Measurements from ENCODE around the gene ZDHHC7.

The ZDHHC7 gene

DNA sequence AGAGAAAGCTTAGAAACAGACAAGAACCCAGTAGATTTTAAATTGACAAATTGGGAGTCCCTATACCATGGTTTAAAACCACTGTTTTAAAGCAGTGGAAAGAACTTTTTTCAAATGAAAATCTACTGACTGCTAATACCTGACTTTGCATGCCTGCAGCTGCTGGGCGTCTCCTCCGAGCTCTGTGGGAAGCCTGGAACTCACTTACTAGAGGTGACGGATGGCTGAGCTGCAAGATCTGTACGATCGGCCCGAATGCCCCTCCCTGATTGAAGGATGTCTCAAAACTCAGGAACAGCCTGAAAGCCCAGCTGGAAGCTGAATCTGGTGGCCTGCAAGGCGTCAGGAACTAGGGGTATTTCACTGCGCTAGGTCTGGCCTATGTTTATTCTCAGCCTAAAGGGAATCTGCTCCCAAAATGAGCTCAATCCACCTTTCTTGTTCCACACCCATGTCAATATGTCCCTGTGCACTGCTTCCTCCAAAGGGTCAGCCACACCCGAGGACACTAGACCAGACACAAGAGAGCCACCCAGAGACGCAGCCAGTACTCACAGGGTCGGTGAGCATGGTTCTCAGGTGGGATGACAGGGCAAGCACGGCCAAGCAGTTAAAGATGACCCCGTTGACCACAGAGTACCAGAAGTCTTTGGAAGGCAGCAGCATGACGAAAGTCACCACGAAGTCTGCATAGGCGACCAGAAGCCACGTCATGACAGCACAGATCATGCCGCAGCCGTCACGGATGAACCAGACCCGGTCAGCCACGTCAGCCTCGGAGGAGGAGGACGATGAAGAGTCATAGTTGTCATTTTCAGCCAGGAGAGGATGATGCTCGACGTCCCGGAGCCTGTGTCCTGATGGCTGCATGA, 21.4 kb downstream of the ZDHHC7 start:
- DNase-seq: no peak

DNA sequence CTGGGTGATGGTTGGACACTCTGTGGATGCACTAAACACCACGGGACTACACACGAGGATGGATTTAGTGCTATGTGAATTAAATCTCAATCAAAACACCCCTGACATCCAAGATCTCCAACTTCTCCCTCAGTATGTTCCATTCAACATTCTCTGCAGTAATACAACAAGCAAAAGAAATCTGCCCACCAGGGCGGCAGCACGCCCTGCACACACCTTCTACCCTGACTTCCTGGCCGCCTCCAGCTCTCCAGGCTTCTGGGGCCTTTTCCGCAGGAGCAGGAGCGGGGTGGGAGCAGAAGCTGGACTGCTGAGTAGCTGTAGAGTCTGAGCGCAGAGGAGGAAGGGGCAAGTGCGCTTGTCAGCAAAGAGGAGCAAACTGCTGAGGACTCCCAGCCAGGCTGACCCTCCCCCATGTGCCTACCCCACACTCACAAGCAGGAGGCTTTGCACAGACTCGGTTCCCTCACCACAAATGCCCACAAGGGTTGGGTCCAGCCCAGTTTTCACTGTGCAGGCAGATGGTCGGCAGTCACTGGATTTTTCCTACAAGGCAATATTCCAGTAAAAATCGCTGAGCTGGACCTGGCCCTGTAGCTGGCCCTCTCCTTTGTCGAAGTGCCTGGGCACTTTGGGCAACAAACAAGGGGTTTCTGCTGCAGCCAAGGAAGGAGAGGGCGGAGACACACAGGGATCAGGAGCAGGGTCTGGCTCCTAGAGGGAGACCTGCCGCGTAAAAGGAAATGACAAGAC, 22.8 kb downstream of the ZDHHC7 start:
- DNase-seq: no peak

DNA sequence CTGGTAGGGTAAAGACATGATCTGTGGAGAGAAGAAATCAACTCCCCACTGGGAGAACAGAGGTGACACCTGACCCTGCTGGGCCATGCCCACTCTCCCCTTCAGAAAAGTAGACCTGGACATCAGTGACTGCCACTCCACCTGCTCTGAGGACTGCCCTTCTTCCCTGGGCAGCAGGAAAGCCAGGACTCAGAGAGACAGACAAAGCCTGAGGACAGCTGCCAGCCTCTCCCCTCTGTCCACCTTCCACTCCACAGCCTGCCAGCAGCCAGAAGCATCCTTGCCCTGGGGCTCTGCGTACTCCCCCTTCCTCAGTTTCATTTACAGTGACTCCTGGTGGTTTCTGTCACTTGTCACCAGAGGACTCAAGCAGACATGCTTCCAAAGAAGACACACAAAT, 24.5 kb downstream of the ZDHHC7 start:
- DNase-seq: no peak

DNA sequence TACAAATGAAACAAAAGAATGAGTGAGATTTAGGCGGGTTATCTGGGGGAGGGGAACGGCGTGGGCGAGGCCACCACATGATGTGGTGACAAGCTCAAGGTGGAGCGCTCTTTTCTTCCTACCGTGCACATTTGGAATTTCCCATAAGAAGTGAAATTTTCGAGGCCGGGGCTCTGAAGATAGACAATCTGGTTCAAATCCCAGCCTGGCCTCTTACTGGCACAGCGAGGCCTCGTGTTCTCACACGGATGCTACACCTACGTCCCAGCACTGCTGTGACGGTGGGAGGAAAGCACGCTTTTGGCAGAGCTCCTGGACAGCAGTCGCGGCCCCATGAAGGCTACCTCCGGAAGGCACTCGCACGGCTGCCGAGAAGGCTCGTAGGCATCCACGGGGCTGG, 25.2 kb downstream of the ZDHHC7 start:
- DNase-seq: no peak

DNA sequence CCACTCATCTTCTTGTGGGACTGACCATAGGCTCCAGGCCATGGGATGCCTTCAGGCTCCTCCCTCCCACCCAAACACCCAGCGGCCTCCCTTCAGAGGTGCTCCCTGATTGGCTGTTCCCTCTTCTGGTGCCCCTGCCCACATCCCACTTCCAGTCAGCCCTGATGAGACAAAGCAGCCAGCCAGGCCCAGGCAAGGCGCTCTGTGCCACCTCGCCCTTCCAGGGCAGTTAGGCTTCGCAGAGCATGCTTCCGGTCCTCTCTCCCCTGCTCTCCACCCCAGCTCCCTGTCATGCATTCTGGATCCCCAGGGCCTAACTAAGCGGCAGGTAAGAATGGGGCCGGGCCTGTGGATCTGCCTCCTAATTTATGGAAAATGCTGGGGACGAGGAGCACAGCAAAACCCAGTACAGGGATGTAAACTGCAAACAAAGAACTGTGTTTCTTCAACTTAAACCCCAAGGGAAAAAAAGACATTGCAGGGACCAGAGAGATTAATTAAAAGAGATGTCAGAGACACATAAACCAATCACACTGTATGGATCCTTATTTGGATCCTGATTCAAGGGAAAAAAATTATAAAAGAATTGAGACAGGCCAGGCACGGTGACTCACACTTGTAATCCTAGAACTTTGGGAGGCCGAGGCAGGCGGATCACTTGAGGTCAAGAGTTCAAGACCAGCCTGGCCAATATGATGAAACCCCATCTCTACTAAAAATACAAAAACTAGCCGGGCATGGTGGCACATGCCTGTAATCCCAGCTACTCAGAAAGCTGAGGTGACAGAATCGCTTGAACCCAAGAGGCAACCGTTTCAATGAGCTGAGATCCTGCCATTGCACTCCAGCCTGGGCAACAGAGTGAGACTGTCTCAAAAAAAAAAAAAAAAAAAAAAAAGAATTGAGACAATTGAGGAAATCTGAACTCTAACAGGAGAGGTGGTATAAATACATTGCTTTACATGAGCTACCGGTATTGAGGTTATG, 26.0 kb downstream of the ZDHHC7 start:
- no peak for DNase-seq

DNA sequence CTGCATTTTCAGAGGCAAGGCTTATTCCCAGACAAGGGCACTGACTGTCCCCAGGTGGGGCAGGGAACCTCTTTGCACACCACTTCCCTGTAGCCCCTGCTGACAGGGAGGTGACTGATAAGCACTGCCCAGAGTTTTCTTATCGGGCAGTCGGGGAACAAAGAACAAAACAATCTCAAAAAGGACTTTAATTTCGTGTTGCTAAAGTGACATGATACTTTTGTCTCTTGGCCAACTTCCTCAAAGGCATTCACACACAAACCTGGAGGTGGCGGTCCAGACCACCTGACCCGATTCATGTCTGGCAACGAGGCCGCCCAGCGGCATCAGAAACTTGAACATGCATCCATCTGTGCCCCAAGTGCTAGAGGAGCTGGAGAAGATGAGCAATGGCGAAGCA, 28.9 kb downstream of the ZDHHC7 start:
- DNase-seq: no peak

DNA sequence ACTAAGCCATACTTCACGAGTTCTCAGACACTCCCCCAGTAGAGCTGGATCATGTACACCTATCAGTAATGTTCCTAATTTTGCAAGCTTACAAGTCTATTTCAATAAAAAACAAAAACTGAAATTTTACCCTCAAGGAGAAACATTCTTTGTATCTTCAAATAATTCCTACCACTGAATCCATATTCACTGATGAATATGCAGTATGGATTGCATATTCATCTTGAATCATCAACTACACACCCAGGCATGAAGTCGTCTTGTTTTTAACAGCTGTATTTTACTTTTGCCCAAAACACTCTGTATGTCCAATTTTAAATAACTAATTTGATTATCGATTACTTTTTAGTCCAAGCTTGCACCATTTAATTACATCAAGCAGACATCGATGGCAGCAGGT, 31.8 kb downstream of the ZDHHC7 start:
- DNase-seq: no peak

DNA sequence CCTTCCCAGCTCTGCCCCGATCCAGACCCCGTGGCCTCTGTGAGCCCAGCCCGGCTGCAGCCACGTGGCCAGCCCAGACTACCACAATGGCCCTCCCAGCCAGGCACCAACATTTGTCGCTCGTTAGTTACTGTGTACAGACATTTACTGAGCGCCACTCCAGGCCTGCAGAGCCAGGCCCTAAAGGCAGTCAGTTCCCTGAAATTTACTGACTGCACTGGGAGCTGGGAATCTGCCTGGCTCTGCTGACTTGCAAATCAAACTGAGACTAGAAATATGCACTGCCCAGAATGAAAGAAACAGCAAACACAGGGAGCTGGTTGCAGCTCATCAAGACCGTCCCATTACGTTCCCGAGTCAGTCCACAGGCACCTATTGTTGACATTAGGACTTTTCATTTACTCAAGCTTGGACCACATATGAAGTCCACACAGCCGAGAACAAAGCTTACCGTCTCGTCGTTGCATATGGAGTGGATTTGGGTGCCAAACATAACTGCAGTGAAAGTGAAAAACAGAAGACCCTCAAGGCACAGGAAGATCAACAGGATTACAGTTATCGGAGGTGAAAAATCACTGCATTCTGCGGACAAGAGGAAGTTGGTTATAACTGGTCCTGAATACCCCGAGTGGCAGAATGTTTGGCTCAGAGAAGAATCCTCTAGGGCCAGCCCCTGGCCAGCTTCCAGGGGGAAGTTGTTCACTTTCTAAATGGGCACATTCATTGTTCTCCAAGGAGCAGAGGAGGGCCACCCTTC, 34.5 kb downstream of the ZDHHC7 start:
- DNase-seq: no peak

DNA sequence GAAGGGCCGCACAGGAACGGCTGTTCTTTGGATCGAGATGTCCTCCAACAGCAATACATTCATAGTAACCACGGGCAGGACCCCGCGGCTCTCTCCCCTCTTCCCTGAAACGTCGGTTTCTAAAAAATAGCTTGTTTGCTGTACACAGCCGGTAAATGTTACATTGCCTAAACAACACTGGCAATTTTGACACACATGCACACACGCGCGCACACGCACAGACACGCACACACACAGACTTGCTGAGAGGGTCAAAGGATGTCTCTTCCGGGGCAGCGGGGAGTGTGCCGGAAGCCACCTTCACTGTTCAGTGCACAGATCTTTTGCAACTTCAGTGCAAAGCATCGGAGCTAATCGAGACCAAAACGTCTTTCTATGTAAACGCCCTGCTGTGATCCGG, 35.8 kb downstream of the ZDHHC7 start:
- DNase-seq: no peak

DNA sequence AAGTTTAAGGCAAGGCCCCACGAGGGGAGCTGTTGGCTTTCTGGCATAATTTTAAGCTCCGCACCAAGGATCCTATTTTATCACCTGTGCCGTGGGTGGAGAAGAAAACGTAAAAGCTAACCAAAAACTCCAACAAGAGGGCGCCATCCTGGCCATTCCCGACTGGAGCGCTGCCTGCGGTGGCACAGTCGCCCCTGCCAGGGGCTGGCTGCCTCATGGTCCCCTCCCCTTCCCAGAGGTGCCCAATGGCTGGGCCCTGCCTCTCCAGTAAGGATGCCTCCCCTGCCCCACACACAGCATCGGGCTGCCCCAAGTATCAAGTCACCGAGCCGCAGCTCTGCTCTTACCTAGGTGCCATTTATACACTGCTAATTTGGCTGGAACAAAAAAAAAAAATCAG, 36.3 kb downstream of the ZDHHC7 start:
- no peak for DNase-seq

DNA sequence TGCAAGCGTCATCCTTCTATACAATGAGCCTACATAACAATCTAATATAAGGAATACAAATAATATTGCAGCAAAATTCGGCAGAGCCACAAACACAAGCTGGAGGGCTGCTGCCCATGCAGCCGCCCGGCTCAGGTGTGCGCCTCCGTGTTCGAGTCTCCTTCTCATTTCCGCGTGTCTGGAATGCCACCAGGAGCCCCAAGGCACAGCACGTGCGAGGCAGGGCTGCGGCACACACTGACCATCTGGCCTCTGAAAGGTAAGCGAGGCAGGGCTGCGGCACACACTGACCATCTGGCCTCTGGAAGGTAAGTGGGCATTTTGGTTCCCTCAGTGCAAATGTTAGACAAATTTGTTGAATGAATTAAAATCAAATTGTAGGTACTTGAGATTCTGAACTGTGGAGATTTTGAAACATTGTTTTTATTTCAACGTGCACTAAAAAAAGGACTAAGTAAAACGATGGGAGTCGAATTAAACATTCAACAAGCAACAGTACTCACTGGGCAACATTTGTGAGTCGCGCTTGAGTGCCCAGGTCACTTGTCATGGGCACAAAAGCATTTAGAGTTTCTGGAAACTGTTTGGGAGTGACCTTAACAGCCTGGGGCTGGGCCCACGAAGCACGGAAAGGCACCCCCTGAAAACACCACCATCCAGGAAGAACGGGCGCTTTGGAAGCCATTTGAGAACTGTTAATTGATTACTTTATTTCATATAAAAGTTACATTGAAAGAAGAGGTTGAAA, 37.4 kb downstream of the ZDHHC7 start:
- DNase-seq: no peak

DNA sequence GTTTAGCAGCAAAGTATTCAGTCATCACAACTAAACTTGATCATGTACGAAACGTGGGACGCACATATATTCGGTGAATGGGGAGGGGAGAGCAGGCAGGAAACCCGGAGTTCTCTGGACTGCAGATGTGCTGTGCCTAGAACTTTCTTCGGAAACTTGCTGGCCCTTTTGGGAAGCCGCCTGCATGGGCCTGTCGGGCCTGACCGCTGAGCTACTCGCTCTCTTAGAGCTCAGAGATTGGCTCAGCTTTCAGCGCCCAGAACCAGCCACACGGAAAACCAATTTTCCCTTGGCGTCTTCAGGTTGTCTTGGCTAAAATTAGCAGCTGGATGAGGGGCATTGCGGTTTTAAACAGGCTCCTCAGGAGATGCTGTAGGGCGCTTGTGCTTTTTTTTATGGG, 38.1 kb downstream of the ZDHHC7 start:
- no peak for DNase-seq

DNA sequence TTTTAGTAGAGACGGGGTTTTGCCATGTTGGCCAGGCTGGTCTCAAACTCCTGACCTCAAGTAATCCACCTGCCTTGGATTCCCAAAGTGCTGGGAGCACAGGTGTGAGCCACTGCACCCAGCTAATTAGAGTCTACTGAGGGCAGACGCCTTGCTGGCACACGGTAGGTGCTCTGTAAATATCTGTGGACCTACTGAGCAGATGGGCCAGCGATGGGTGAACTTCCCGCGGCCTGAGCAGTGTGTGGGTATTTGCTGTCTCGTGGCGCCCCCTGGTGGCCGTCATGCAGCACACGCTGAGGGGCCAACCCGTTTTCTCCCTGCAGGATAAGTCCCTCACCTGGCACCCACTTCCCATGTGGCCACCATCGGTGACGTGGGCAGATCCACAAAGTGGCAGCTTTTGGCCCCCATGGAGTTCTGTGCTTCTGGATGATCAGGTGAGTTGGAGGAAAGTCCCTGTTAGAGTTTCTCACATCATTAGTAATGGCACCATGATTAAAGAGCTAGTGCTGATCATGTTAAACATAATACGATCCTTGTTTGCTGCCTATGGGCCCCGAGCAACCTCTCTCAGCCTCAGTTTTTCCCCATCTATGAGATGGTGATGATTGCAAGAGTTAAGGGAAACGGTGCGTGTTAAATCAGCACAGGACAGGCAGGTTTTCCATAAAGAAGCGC, 40.7 kb downstream of the ZDHHC7 start:
- DNase-seq: peak; percentile 31

DNA sequence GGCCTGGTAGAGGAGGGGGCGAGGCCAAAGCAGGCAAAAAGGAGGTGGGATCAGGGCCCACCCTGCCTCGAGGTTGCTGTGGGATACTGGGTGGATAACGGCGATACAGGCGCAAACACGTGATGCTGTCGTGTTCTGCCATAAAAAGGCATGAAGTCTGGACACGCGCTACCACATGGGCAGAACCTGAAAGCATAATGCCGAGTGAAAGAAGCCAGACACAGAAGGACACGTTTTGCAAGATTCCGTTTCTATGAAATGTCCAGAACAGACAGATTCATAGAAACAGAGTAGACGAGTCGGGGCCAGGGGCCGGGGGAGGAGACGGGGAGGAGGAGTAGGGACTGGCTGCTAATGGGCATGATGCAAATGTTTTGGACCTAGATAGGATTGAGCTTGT, 43.5 kb downstream of the ZDHHC7 start:
- DNase-seq: no peak

DNA sequence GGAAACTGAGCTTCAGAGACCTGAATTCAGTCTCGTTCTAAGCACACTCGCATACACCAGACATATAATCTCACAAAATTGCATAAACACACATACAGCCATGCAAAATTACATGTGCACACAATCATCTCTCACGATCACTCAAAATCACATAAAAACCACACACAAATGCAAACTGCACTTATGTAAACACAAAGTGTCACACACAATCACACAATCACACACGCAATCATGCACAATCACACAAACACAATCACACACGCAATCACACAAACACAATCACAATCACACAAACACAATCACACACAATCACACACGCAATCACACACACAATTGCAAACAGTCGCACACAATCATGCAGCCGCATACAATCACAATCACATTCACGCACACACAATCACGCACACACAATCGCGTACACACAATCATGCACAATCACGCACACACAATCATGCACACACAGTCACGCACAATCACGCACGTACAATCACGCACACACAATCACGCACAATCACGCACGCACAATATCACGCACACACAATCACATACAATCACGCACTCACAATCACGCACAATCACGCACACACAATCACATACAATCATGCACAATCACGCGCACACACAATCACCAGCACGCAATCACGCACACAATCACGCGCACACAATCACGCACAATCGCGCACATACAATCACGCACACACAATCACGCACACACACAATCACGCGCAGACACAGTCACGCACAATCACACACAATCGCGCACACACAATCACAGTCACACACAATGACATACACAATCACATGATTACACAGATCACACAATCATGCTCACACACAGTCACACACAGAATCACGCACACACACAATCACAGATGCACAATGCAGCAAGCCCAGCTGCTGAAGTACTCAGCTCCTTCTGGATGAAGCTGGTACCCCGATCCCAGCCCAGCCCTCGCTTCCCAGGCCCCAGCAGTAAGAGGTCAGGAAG, 45.6 kb downstream of the ZDHHC7 start:
- no peak for DNase-seq

DNA sequence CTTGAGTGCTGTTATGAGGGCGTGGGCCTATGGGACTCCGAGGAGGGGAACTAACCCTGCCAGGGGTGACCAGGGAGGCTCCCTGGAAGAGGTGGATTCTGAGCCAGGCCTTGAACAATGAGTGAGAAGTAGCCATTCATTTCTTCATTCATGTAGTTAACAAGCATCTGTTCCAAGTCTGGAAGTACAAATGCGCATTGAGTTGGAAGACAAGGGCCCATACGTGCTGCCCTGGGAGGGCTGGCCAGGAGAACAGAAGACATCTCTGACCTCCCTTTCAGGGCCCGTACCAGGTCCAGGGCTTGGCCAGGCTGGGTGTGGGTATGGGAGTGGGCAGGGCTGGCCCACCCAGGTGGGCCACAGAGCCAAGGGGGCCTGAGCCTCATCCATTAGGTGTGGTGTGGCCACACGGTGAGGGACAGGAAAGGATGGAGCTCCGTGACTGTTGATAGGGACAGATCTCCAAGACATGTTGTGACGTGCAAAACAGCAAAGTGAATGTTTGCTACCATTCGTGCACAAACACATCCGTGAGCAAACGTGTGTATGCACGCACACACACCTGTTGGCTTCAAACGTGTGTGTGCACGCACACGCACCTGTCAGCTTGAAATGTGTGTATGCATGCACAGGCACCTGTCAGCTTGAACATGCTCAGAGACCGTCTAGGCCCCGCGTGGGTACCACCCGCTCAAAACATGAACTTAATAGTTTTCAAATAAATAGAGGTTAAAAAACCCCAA, 46.8 kb downstream of the ZDHHC7 start:
- no peak for DNase-seq

DNA sequence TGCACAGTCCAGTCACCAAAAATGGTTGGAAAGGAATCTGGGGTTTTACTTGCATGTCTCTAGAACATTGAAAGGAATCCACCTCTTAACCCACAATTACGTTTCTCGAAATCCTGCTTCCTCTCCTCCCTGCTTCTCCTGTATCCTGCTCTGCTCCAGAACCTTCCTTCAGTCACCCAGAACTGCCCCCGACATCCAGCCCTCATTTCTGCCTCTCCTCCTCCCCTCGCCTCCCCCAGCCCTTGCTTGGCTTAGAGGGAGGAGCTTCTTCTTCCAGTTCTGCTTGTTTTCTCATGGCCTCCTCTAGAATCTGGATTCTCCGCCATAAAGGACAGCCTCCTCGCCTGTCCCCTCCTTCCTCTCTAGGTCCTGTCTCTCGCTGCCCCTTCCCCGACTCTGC, 48.3 kb downstream of the ZDHHC7 start:
- no peak for DNase-seq

DNA sequence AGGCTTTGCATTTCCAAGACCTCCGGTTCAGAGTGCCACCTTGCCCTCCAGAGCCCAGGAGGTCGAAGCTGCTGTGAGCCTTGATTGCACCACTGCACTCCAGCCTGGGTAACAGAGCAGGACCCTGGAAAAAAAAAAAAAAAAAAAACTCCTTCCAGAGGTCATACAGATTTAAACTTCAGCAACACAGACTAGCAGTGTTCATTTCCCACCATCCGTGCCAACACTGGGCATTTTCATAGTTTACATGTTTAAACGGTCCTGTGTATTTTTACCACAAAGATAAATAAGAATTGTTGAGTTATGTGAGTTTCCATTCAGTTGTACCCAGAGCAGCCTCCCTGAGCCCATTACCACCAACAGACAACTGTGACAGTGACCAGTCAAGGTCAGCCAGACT, 50.4 kb downstream of the ZDHHC7 start:
- DNase-seq: no peak
